Measurements from ENCODE around the gene RPTOR.

Gene RPTOR

GRCh38 chr17:80660527-80661198 is 116.0 kb downstream of the RPTOR start:
- Histone ChIP-seq H3K27ac (no peak overlapping the region), H3K4me3 (no peak overlapping the region)
- no peak for TF ChIP-seq CTCF (IDR thresholded peaks at IDR 0.05)
- no peak for DNase-seq (ENCODE audit: low spot score)

GRCh38 chr17:80662557-80662956 is 117.9 kb downstream of the RPTOR start:
- no peak for DNase-seq (ENCODE audit: low spot score)
- TF ChIP-seq CTCF (IDR thresholded peaks at IDR 0.05): no peak
- Histone ChIP-seq H3K4me3 (no peak overlapping the region), H3K27ac (no peak overlapping the region)

- no peak for TF ChIP-seq CTCF (IDR thresholded peaks at IDR 0.05)
- Histone ChIP-seq H3K4me3 (no peak overlapping the region), H3K27ac (no peak overlapping the region)
- DNase-seq (ENCODE audit: low spot score): no peak
Observed at GRCh38 chr17:80663781-80664206, 119.2 kb downstream of the RPTOR start.

- DNase-seq (ENCODE audit: low spot score): no peak
- no peak for TF ChIP-seq CTCF (IDR thresholded peaks at IDR 0.05)
- Histone ChIP-seq H3K27ac (no peak overlapping the region), H3K4me3 (no peak overlapping the region)
Observed at GRCh38 chr17:80664217-80664790, 119.7 kb downstream of the RPTOR start.

GRCh38 chr17:80665792-80666191 is 121.2 kb downstream of the RPTOR start:
- DNase-seq (ENCODE audit: low spot score): no peak
- no peak overlapping the region for H3K27ac ChIP-seq
- TF ChIP-seq CTCF (IDR thresholded peaks at IDR 0.05): no peak
- H3K4me3 ChIP-seq: no peak overlapping the region

GRCh38 chr17:80666867-80667266 is 122.2 kb downstream of the RPTOR start:
- Histone ChIP-seq H3K4me3 (no peak overlapping the region), H3K27ac (no peak overlapping the region)
- no peak for DNase-seq (ENCODE audit: low spot score)
- no peak for TF ChIP-seq CTCF (IDR thresholded peaks at IDR 0.05)

Data from coronary artery (tissue), 2 donors.